Astrocyte (in vitro differentiated cells and primary cell): ENCODE results near the gene SNX11. TPM values are rescaled to one million over a fixed set of nuclear protein-coding genes. Genes with fewer than 3 reads are reported as not detected.
A peak's percentile ranks its signal among the peaks of the same experiment; 100 is the strongest.

Source experiments
- DNase-seq: peaks from one replicate; pipeline ENCODE4 v3.0.0-alpha.2; 2010; ENCODE audit warnings: low read depth
- FAIRE-seq: peaks from 2 replicates; lab custom pipeline; 2011; peaks lifted over from hg19 to GRCh38; lab: Jason Lieb, UNC
- H2AFZ ChIP-seq: 2 replicates; pipeline ENCODE4 v1.6.0; 2012; ENCODE audit warnings: low read depth, low read length, inconsistent platforms
- H3K27ac ChIP-seq: 2 replicates; pipeline ENCODE4 v1.5.1; 2011; ENCODE audit warnings: low read depth, low read length, inconsistent platforms
- H3K27me3 ChIP-seq: 2 replicates; pipeline ENCODE4 v1.6.0; 2011; ENCODE audit warnings: low read length, inconsistent platforms; ENCODE audit not compliant: insufficient read depth
- H3K36me3 ChIP-seq: 2 replicates; pipeline ENCODE4 v1.5.1; 2011; ENCODE audit warnings: low read length, inconsistent platforms; ENCODE audit not compliant: insufficient read depth
- H3K4me1 ChIP-seq: 2 replicates; pipeline ENCODE4 v1.5.1; 2011; ENCODE audit warnings: low read length, inconsistent platforms; ENCODE audit not compliant: insufficient read depth
- H3K4me2 ChIP-seq: 2 replicates; pipeline ENCODE4 v1.6.0; 2012; ENCODE audit warnings: low read length, inconsistent platforms
- H3K4me3 ChIP-seq: 2 replicates; pipeline ENCODE4 v1.5.1; 2011; ENCODE audit warnings: low read depth, mild to moderate bottlenecking, low read length, inconsistent platforms; ENCODE audit not compliant: insufficient read depth
- H3K79me2 ChIP-seq: 2 replicates; pipeline ENCODE4 v1.6.0; 2012; ENCODE audit warnings: mild to moderate bottlenecking, low read length, inconsistent platforms; ENCODE audit not compliant: insufficient read depth
- H3K9ac ChIP-seq: 2 replicates; pipeline ENCODE4 v1.6.0; 2012; ENCODE audit warnings: mild to moderate bottlenecking, low read length, inconsistent platforms
- H3K9me3 ChIP-seq: 2 replicates; pipeline ENCODE4 v1.5.1; 2012; ENCODE audit warnings: low read depth, mild to moderate bottlenecking, low read length, inconsistent platforms; ENCODE audit not compliant: insufficient read depth
- H4K20me1 ChIP-seq: 2 replicates; pipeline ENCODE4 v1.6.0; 2012; ENCODE audit warnings: low read length, inconsistent platforms; ENCODE audit not compliant: insufficient read depth
- H3K27ac Mint-ChIP-seq: one replicate; pipeline ENCODE4 v1.8.0; 2021; ENCODE audit warnings: mild to moderate bottlenecking, mixed read lengths; ENCODE audit not compliant: unreplicated experiment
- H3K27me3 Mint-ChIP-seq: one replicate; pipeline ENCODE4 v1.8.0; 2021; ENCODE audit warnings: low read depth, mixed read lengths; ENCODE audit not compliant: unreplicated experiment
- H3K36me3 Mint-ChIP-seq: one replicate; pipeline ENCODE4 v1.8.0; 2021; ENCODE audit warnings: low read depth, mixed read lengths; ENCODE audit not compliant: unreplicated experiment
- H3K4me1 Mint-ChIP-seq: one replicate; pipeline ENCODE4 v1.8.0; 2021; ENCODE audit warnings: low read depth, mixed read lengths; ENCODE audit not compliant: unreplicated experiment
- H3K4me3 Mint-ChIP-seq: one replicate; pipeline ENCODE4 v1.8.0; 2021; ENCODE audit warnings: mild to moderate bottlenecking, moderate library complexity, mixed read lengths; ENCODE audit not compliant: unreplicated experiment
- H3K9me3 Mint-ChIP-seq: one replicate; pipeline ENCODE4 v1.8.0; 2021; ENCODE audit warnings: mild to moderate bottlenecking, mixed read lengths; ENCODE audit not compliant: unreplicated experiment
- EZH2 ChIP-seq: IDR thresholded peaks from 2 replicates; pipeline ENCODE4 v1.6.1; 2012; ENCODE audit warnings: mild to moderate bottlenecking, low read length, inconsistent platforms; ENCODE audit not compliant: insufficient read depth
- total RNA-seq: library from RNA; stranded (reverse); gene quantifications from 2 replicates; pipeline ENCODE4 v1.2.1, GENCODE V29; 2021
- TF ChIP-seq, protein P1 (sequence below): IDR thresholded peaks from 2 replicates; pipeline ENCODE4 v1.5.1; 2011; ENCODE audit warnings: low read depth, mild to moderate bottlenecking, inconsistent platforms, low read length, moderate library complexity; ENCODE audit not compliant: insufficient read depth

The SNX11 gene
- total RNA-seq, 1 donor from 2014 or later = 33.3 TPM

DNA sequence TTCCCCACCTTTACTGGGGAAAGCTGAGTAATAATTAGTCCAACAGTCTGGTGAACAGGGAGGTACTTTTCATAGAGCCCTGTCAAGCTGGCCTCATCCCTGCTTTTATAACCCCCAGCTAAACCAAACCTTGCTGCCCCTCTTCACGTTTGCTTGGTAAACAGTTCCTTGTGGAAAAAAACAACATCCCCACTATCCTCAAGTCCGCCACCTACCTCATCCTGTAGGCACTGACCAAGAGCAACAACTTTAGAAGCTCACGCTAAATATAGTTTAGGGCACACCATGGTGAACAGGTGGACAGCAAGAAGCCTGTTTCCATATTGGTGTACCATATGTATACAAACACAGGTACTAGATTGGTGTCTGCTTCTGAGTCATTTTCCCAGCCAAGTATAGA is 42.9 kb upstream of the SNX11 start:
- H2AFZ ChIP-seq = no peak overlapping the region
- no peak overlapping the region for H3K4me3 ChIP-seq
- H3K27me3 Mint-ChIP-seq = no peaks in the 10 kb centered on the region
- no peak for FAIRE-seq
- H3K36me3 Mint-ChIP-seq = peaks cover 28% of the 10 kb centered on the region
- no peak for DNase-seq
- no peak overlapping the region for H3K4me3 Mint-ChIP-seq
- H3K4me1 ChIP-seq = peaks cover 11% of the 10 kb centered on the region
- peaks cover 28% of the 10 kb centered on the region for H3K4me1 Mint-ChIP-seq
- H3K27ac Mint-ChIP-seq = peak overlapping the region; percentile 35
- H3K9me3 Mint-ChIP-seq = no peaks in the 10 kb centered on the region
- peaks cover 52% of the 10 kb centered on the region for H3K36me3 ChIP-seq
- H3K27ac ChIP-seq = no peak overlapping the region
- TF ChIP-seq, protein P1, sequence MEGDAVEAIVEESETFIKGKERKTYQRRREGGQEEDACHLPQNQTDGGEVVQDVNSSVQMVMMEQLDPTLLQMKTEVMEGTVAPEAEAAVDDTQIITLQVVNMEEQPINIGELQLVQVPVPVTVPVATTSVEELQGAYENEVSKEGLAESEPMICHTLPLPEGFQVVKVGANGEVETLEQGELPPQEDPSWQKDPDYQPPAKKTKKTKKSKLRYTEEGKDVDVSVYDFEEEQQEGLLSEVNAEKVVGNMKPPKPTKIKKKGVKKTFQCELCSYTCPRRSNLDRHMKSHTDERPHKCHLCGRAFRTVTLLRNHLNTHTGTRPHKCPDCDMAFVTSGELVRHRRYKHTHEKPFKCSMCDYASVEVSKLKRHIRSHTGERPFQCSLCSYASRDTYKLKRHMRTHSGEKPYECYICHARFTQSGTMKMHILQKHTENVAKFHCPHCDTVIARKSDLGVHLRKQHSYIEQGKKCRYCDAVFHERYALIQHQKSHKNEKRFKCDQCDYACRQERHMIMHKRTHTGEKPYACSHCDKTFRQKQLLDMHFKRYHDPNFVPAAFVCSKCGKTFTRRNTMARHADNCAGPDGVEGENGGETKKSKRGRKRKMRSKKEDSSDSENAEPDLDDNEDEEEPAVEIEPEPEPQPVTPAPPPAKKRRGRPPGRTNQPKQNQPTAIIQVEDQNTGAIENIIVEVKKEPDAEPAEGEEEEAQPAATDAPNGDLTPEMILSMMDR = no peak
- TF ChIP-seq EZH2 = no peak
- peaks cover 55% of the 10 kb centered on the region for H4K20me1 ChIP-seq
- no peak overlapping the region for H3K9ac ChIP-seq
- H3K27me3 ChIP-seq = no peaks in the 10 kb centered on the region
- no peak overlapping the region for H3K4me2 ChIP-seq
- H3K9me3 ChIP-seq = no peaks in the 10 kb centered on the region
- peaks cover 9% of the 10 kb centered on the region for H3K79me2 ChIP-seq

- H3K27ac ChIP-seq = no peak overlapping the region
- Mint-ChIP-seq H3K4me3 (no peak overlapping the region), H3K9me3 (no peaks in the 10 kb centered on the region), H3K4me1 (peaks cover 21% of the 10 kb centered on the region), H3K27me3 (no peaks in the 10 kb centered on the region), H3K27ac (no peak overlapping the region), H3K36me3 (peaks cover 20% of the 10 kb centered on the region)
- DNase-seq = no peak
- no peak overlapping the region for H3K9ac ChIP-seq
- no peaks in the 10 kb centered on the region for H3K9me3 ChIP-seq
- peaks cover 62% of the 10 kb centered on the region for H3K36me3 ChIP-seq
- no peak overlapping the region for H2AFZ ChIP-seq
- peaks cover 11% of the 10 kb centered on the region for H3K4me1 ChIP-seq
- TF ChIP-seq, protein P1 = no peak
- TF ChIP-seq EZH2 = no peak
- no peak overlapping the region for H3K4me3 ChIP-seq
- FAIRE-seq = no peak
- H4K20me1 ChIP-seq = peaks cover 45% of the 10 kb centered on the region
- no peak overlapping the region for H3K4me2 ChIP-seq
- peaks cover 3% of the 10 kb centered on the region for H3K79me2 ChIP-seq
- no peaks in the 10 kb centered on the region for H3K27me3 ChIP-seq
These were observed 41.4 kb upstream of the SNX11 start for GRCh38 chr17:48066192-48066591.

DNA sequence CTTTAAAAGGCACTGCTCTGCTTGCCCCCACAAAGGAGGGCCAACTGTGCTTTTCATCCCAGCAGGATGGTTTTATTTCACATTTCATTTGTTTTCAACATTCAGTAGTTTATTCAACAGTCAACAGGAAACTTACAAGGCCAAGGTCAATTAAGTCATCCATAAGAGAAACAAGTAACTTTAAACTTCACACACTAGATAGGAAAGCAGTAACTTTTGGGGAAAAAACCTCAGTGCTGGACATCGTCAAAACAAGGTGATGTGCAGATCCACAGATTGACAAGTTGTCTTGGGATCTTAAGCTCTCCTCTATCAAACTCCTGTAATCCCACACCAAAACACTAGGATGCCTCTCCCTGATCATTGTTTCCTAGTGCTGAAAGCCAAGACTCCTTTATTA is 40.9 kb upstream of the SNX11 start:
- no peak overlapping the region for H3K27ac ChIP-seq
- H3K4me3 ChIP-seq = no peak overlapping the region
- H4K20me1 ChIP-seq = peaks cover 46% of the 10 kb centered on the region
- H3K9me3 ChIP-seq = no peaks in the 10 kb centered on the region
- H3K4me1 ChIP-seq = peaks cover 11% of the 10 kb centered on the region
- FAIRE-seq = no peak
- Mint-ChIP-seq H3K36me3 (peaks cover 19% of the 10 kb centered on the region), H3K4me1 (peaks cover 18% of the 10 kb centered on the region), H3K9me3 (no peaks in the 10 kb centered on the region), H3K4me3 (no peak overlapping the region), H3K27me3 (no peaks in the 10 kb centered on the region), H3K27ac (peak overlapping the region; percentile 29)
- H3K36me3 ChIP-seq = peaks cover 64% of the 10 kb centered on the region
- H2AFZ ChIP-seq = no peak overlapping the region
- H3K4me2 ChIP-seq = no peak overlapping the region
- H3K27me3 ChIP-seq = no peaks in the 10 kb centered on the region
- H3K79me2 ChIP-seq = peaks cover 6% of the 10 kb centered on the region
- H3K9ac ChIP-seq = no peak overlapping the region
- no peak for DNase-seq
- no peak for TF ChIP-seq EZH2
- TF ChIP-seq, protein P1 = no peak
